HepG2 (cell line): ENCODE data around the gene MYO5A. TPM values are rescaled to one million over a fixed set of nuclear protein-coding genes. Genes with fewer than 3 reads are reported as not detected.

Experiments used
- ATAC-seq: fragments of 200-7000 bp; cut with Tn5 transposase; 3 replicates; pipeline ENCODE4 v1.9.1; 2020; ENCODE audit warnings: mild to moderate bottlenecking, moderate library complexity
- BruUV-seq: library from RNA; stranded (reverse); fragments of 400-500 nt; replicated peaks from 2 replicates; lab custom pipeline; 2021; lab: Mats Ljungman, UMichigan
- CTCF ChIA-PET: fragments of 300-600 bp; formaldehyde crosslinking; extraction: SDS; loops from one replicate; lab custom pipeline; 2021; ENCODE audit warnings: low total read pairs, inconsistent platforms, low intra/inter-chr PET ratio; lab: Yijun Ruan, JAX
- POLR2A ChIA-PET: fragments of 350-600 bp; sonication (Branson Sonifier 250); formaldehyde crosslinking; loops from one replicate; lab custom pipeline; 2020; ENCODE audit warnings: antibody characterized with exemption, inconsistent platforms; lab: Yijun Ruan, JAX
- DNase-seq: peaks from one replicate; pipeline ENCODE4 v3.0.0-alpha.2; 2015; ENCODE audit warnings: low spot score
- FAIRE-seq: peaks from 3 replicates; lab custom pipeline; 2011; peaks lifted over from hg19 to GRCh38; lab: Jason Lieb, UNC
- H2AFZ ChIP-seq: one replicate; pipeline ENCODE4 v1.6.1; 2011; ENCODE audit warnings: low read length, inconsistent platforms
- H3K27ac ChIP-seq: fragments of 300-600 bp; 3 replicates; pipeline ENCODE4 v1.8.0; 2011; ENCODE audit warnings: mixed run types, mild to moderate bottlenecking, mixed read lengths, low read length, inconsistent platforms; ENCODE audit not compliant: insufficient read depth; ENCODE audit errors: extremely low read length
- H3K27me3 ChIP-seq, 2 experiments: fragments of 200-600 bp in 1 of 2; 2 replicates in 1 of 2; 3 replicates in 1 of 2; pipeline versions ENCODE4 v1.6.0 to v1.8.0; 2011; ENCODE audit warnings: low read length in 2 of 2, mild to moderate bottlenecking in 2 of 2, moderate library complexity in 2 of 2, inconsistent platforms in 1 of 2; ENCODE audit not compliant: insufficient read depth in 2 of 2, control insufficient read depth in 1 of 2
- H3K36me3 ChIP-seq, 2 experiments: fragments of 200-600 bp in 1 of 2; replicated peaks in 1 of 2; 2 replicates in 1 of 2; 3 replicates in 1 of 2; pipeline versions ENCODE4 v1.5.1 to v1.8.0; 2011; ENCODE audit warnings: low read length in 2 of 2, inconsistent platforms in 1 of 2; ENCODE audit not compliant: insufficient read depth in 2 of 2, control insufficient read depth in 1 of 2
- H3K4me1 ChIP-seq: 2 replicates; pipeline ENCODE4 v1.5.1; 2012; ENCODE audit warnings: low read length, inconsistent platforms; ENCODE audit not compliant: insufficient read depth
- H3K4me2 ChIP-seq: 2 replicates; pipeline ENCODE4 v1.6.0; 2011; ENCODE audit warnings: low read depth, low read length, inconsistent platforms
- H3K4me3 ChIP-seq, 3 experiments: fragments of 200-600 bp in 1 of 3; sonication (generic), shearing (Covaris generic) in 1 of 3; replicated peaks in 1 of 3; 2 replicates each; pipeline ENCODE4 v1.5.1; 2011 to 2016; ENCODE audit warnings: low read length in 3 of 3, inconsistent platforms in 2 of 3, low read depth in 2 of 3, mild to moderate bottlenecking in 2 of 3, control low read depth in 1 of 3, mixed read lengths in 1 of 3; ENCODE audit not compliant: insufficient read depth in 1 of 3
- H3K79me2 ChIP-seq: one replicate; pipeline ENCODE4 v1.6.1; 2011; ENCODE audit warnings: low read length, inconsistent platforms; ENCODE audit not compliant: insufficient read depth
- H3K9ac ChIP-seq: 2 replicates; pipeline ENCODE4 v1.6.0; 2011; ENCODE audit warnings: mild to moderate bottlenecking, low read depth, low read length, inconsistent platforms; ENCODE audit not compliant: insufficient read depth
- H3K9me3 ChIP-seq: 2 replicates; pipeline ENCODE4 v1.5.1; 2012; ENCODE audit warnings: mild to moderate bottlenecking, low read length
- H4K20me1 ChIP-seq: 2 replicates; pipeline ENCODE4 v1.6.0; 2011; ENCODE audit warnings: inconsistent platforms, mild to moderate bottlenecking, low read length, moderate library complexity; ENCODE audit not compliant: insufficient read depth
- AGO2 ChIP-seq: fragments of 200-400 bp; formaldehyde crosslinking; optimal IDR thresholded peaks from 2 replicates; pipeline ENCODE3; 2017; ENCODE audit warnings: mild to moderate bottlenecking, low read depth, low read length, moderate library complexity
- ZNF816 ChIP-seq: sonication (generic); formaldehyde crosslinking; IDR thresholded peaks from 2 replicates; pipeline ENCODE4 v1.8.0; 2022; ENCODE audit warnings: missing genetic modification reagents, mild to moderate bottlenecking, borderline replicate concordance
- WGBS: methylation state at CpG from one replicate; pipeline ENCODE4 v1.1.6; 2017; ENCODE audit warnings: low lambda C conversion rate; 5-methylcytosine and 5-hydroxymethylcytosine counted together
- in situ Hi-C: cut with HindIII; loops from 2 replicates; pipeline ENCODE4 v1.10.0; 2017; ENCODE audit warnings: low pct_unique_long_range_greater_than_20kb; ENCODE audit not compliant: extremely low pct_ligation_motif_present
- intact Hi-C: fragments of 100-400 bp; cut with micrococcal nuclease; formaldehyde crosslinking; loops from one replicate; pipeline ENCODE4 v1.10.0; 2022; ENCODE audit not compliant: unreplicated experiment
- polyA plus RNA-seq, 8 experiments: library from polyadenylated mRNA; depleted of rRNA in 3 of 8; stranded (reverse) in 7 of 8; unstranded in 1 of 8; fragments of >200 nt; fragmentation: Illumina TruSeq in 4 of 8; extraction: Trizol in 4 of 8; gene quantifications; 2 replicates each; pipeline versions ENCODE4 v1.2.1 to v1.2.3, GENCODE V29; 2011 to 2016; ENCODE audit warnings: low read depth in 4 of 8, missing spikeins in 1 of 8, mixed read lengths in 1 of 8; ENCODE audit not compliant: insufficient read depth in 1 of 8
- total RNA-seq, 5 experiments: library from RNA; depleted of rRNA; stranded (reverse); fragments of >200 nt; fragmentation: Illumina TruSeq; extraction: Trizol; gene quantifications; 2 replicates each; pipeline ENCODE4 v1.2.3, GENCODE V29; 2016; ENCODE audit warnings: low read depth in 1 of 5
- TF ChIP-seq, protein P1 (sequence below): sonication (generic); formaldehyde crosslinking; conservative IDR thresholded peaks from 2 replicates; pipeline ENCODE4 v1.4.0; 2020; ENCODE audit warnings: missing genetic modification reagents
- TF ChIP-seq, protein P2 (sequence below): sonication (generic); formaldehyde crosslinking; IDR thresholded peaks from 2 replicates; pipeline ENCODE4 v1.4.0; 2020; ENCODE audit warnings: missing genetic modification reagents, borderline replicate concordance

Gene MYO5A
- total and polyA plus RNA-seq, 2 of the 13 experiments (the other 11 are each of a cell fraction or from before 2014, with no cell fraction given), result 2.8 to 4.8 TPM

DNA sequence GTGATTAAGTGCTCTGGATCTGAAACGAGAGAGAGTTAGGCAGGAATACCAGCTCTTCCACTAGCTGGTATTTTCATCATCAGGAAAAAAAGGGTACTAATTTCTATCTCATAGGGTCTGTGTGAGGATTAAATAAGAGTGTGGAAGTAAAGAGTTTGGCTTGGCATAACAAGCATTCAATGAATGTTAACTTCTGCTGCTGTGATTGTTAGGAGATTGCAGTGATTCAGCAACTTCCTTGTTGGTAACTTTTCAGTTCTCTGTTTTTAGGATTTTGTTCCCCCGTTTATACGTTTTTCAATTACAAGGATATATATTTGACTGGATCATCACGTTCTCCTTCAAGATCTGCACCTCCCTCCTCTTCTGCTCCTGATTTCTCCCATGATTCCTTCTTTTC is 167.2 kb downstream of the MYO5A start:
- Histone ChIP-seq H3K36me3 (no peaks in the 10 kb centered on the region), H3K4me3 (no peak overlapping the region), H3K79me2 (no peaks in the 10 kb centered on the region), H4K20me1 (no peaks in the 10 kb centered on the region), H3K4me1 (peaks cover 14% of the 10 kb centered on the region), H3K9me3 (no peaks in the 10 kb centered on the region), H2AFZ (no peak overlapping the region), H3K9ac (no peak overlapping the region), H3K4me2 (no peak overlapping the region), H3K27me3 (no peaks in the 10 kb centered on the region), H3K27ac (no peak overlapping the region)
- ATAC-seq (no peak), DNase-seq (no peak), FAIRE-seq (no peak)
- BruUV-seq, result no TSS peak
- TF ChIP-seq AGO2, result no peak
- TF ChIP-seq, protein P1, sequence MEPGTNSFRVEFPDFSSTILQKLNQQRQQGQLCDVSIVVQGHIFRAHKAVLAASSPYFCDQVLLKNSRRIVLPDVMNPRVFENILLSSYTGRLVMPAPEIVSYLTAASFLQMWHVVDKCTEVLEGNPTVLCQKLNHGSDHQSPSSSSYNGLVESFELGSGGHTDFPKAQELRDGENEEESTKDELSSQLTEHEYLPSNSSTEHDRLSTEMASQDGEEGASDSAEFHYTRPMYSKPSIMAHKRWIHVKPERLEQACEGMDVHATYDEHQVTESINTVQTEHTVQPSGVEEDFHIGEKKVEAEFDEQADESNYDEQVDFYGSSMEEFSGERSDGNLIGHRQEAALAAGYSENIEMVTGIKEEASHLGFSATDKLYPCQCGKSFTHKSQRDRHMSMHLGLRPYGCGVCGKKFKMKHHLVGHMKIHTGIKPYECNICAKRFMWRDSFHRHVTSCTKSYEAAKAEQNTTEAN, result no peak
- TF ChIP-seq, protein P2, sequence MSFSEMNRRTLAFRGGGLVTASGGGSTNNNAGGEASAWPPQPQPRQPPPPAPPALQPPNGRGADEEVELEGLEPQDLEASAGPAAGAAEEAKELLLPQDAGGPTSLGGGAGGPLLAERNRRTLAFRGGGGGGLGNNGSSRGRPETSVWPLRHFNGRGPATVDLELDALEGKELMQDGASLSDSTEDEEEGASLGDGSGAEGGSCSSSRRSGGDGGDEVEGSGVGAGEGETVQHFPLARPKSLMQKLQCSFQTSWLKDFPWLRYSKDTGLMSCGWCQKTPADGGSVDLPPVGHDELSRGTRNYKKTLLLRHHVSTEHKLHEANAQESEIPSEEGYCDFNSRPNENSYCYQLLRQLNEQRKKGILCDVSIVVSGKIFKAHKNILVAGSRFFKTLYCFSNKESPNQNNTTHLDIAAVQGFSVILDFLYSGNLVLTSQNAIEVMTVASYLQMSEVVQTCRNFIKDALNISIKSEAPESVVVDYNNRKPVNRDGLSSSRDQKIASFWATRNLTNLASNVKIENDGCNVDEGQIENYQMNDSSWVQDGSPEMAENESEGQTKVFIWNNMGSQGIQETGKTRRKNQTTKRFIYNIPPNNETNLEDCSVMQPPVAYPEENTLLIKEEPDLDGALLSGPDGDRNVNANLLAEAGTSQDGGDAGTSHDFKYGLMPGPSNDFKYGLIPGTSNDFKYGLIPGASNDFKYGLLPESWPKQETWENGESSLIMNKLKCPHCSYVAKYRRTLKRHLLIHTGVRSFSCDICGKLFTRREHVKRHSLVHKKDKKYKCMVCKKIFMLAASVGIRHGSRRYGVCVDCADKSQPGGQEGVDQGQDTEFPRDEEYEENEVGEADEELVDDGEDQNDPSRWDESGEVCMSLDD, result no peak
- TF ChIP-seq ZNF816 (CRISPR knock-in tag), result no peak
- POLR2A ChIA-PET, result no interaction called here
- CTCF ChIA-PET, result no interaction called here
- 67% methylated on average over 4 of the region's 4 CpGs for WGBS
- intact Hi-C loops, result no loop called here
- in situ Hi-C loops, result no loop called here
